Activated CD8-positive, alpha-beta memory T cell treated with anti-CD3 and anti-CD28 coated beads for 48 hours (primary cell): ENCODE data around the gene SLCO4A1.
A peak's percentile ranks its signal among the peaks of the same experiment; 100 is the strongest.

Source experiments
- DNase-seq, 3 experiments: peaks; one replicate each; pipeline ENCODE4 v3.0.0-alpha.2; 2020; ENCODE audit warnings: low read depth in 2 of 3, low spot score in 2 of 3

SLCO4A1 gene

GRCh38 chr20:62651285-62652021 lies 9.2 kb downstream of the SLCO4A1 start:
- DNase-seq = peak in 2 of 3 experiments; percentile 48

GRCh38 chr20:62652041-62652893 lies 10.0 kb downstream of the SLCO4A1 start:
- DNase-seq = peak in 1 of 3 experiments; percentile 19

GRCh38 chr20:62652894-62653305 lies 10.6 kb downstream of the SLCO4A1 start:
- DNase-seq = no peak

- DNase-seq = no peak
Measured at GRCh38 chr20:62653373-62653772, 11.1 kb downstream of the SLCO4A1 start.

- no peak for DNase-seq
Measured at GRCh38 chr20:62653951-62654685, 11.8 kb downstream of the SLCO4A1 start.

- DNase-seq = no peak
Measured at GRCh38 chr20:62655282-62656196, 13.2 kb downstream of the SLCO4A1 start.

GRCh38 chr20:62656197-62656918 lies 14.1 kb downstream of the SLCO4A1 start:
- no peak for DNase-seq

- DNase-seq = no peak
Measured at GRCh38 chr20:62656919-62657588, 14.8 kb downstream of the SLCO4A1 start.

- DNase-seq = no peak
Measured at GRCh38 chr20:62657589-62657942, 15.3 kb downstream of the SLCO4A1 start.

- DNase-seq = no peak
Measured at GRCh38 chr20:62657956-62658355, 15.7 kb downstream of the SLCO4A1 start.

- no peak for DNase-seq
Measured at GRCh38 chr20:62658593-62659178, 16.4 kb downstream of the SLCO4A1 start.

- DNase-seq = no peak
Measured at GRCh38 chr20:62659488-62660239, 17.4 kb downstream of the SLCO4A1 start.

- no peak for DNase-seq
Measured at GRCh38 chr20:62660240-62660615, 17.9 kb downstream of the SLCO4A1 start.

GRCh38 chr20:62660768-62661167 lies 18.5 kb downstream of the SLCO4A1 start:
- no peak for DNase-seq

GRCh38 chr20:62661647-62662046 lies 19.3 kb downstream of the SLCO4A1 start:
- DNase-seq = no peak

GRCh38 chr20:62662422-62662821 lies 20.1 kb downstream of the SLCO4A1 start:
- DNase-seq = no peak

GRCh38 chr20:62663145-62664018 lies 21.1 kb downstream of the SLCO4A1 start:
- no peak for DNase-seq
